ENCODE data around the gene C4B. TPM values are rescaled to one million over a fixed set of nuclear protein-coding genes. Genes with fewer than 3 reads are reported as not detected.
"Not testable (repeated sequence)": the region's sequence is repeated elsewhere in the genome, so short reads cannot be mapped to it uniquely, and the experiment has no call there.

C4B gene
- polyA plus RNA-seq, 4 donors: 9.6 to 87.6 (median 26.6) TPM

- H3K4me1 ChIP-seq (ENCODE audit: control insufficient read depth in 3 of 3, insufficient read depth in 2 of 3, low read depth in 1 of 3, low read length in 2 of 3); H3K27ac ChIP-seq (ENCODE audit: low read depth in 1 of 3, low read length in 2 of 3); H3K36me3 ChIP-seq (ENCODE audit: control insufficient read depth in 3 of 3, insufficient read depth in 2 of 3, low read depth in 1 of 3, low read length in 3 of 3); H3K4me3 ChIP-seq (ENCODE audit: low read depth in 1 of 3, low read length in 3 of 3); FAIRE-seq; H3K27me3 ChIP-seq (ENCODE audit: control insufficient read depth in 3 of 3, insufficient read depth in 3 of 3, low read length in 3 of 3); H3K9me3 ChIP-seq (ENCODE audit: control insufficient read depth in 2 of 2, insufficient read depth in 1 of 2, low read depth in 1 of 2, low read length in 1 of 2); DNase-seq: not testable (repeated sequence)
- WGBS, 3 donors: no CpG with 5 or more reads among the region's 15 CpGs
Observed at GRCh38 chr6:32002546-32003268, 11.9 kb upstream of the C4B start.

DNA sequence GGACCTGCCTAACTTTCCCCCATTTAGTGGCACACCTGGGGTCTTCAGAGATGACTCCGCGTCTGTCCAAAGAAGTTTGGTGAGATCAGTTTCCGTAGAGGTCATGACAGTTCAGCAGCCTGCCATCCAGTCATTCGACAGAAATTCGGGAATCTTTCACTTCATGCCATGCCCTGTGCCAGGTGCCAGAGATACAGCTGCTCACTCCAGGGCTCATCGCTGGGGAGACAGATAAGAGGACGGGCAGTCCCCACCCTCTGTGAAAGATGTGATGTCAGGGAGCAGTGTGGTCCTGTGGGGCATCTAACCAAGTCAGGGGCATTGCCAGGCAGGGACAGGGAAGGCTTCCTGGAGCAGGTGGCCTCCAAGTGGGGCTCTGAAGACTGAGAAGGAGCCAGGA, 11.3 kb upstream of the C4B start:
- not testable (repeated sequence) for H3K4me3 ChIP-seq (ENCODE audit: low read depth in 1 of 3, low read length in 3 of 3)
- WGBS, 3 donors: no CpG with 5 or more reads among the region's 7 CpGs

GRCh38 chr6:32004393-32004792, 10.2 kb upstream of the C4B start:
- H3K27ac ChIP-seq (ENCODE audit: low read depth in 1 of 3, low read length in 2 of 3); H3K27me3 ChIP-seq (ENCODE audit: control insufficient read depth in 3 of 3, insufficient read depth in 3 of 3, low read length in 3 of 3); H3K9me3 ChIP-seq (ENCODE audit: control insufficient read depth in 2 of 2, insufficient read depth in 1 of 2, low read depth in 1 of 2, low read length in 1 of 2); H3K4me1 ChIP-seq (ENCODE audit: control insufficient read depth in 3 of 3, insufficient read depth in 2 of 3, low read depth in 1 of 3, low read length in 2 of 3); DNase-seq; FAIRE-seq; H3K36me3 ChIP-seq (ENCODE audit: control insufficient read depth in 3 of 3, insufficient read depth in 2 of 3, low read depth in 1 of 3, low read length in 3 of 3); H3K4me3 ChIP-seq (ENCODE audit: low read depth in 1 of 3, low read length in 3 of 3): not testable (repeated sequence)
- 85 to 86% (median 85%) methylated on average over 3 to 4 of the region's 4 CpGs for WGBS, 3 donors

More for the DNA sequence above, 11.3 kb upstream of the C4B start:
- H3K27ac ChIP-seq (ENCODE audit: low read depth in 1 of 3, low read length in 2 of 3); DNase-seq; H3K9me3 ChIP-seq (ENCODE audit: control insufficient read depth in 2 of 2, insufficient read depth in 1 of 2, low read depth in 1 of 2, low read length in 1 of 2); H3K36me3 ChIP-seq (ENCODE audit: control insufficient read depth in 3 of 3, insufficient read depth in 2 of 3, low read depth in 1 of 3, low read length in 3 of 3); FAIRE-seq; H3K27me3 ChIP-seq (ENCODE audit: control insufficient read depth in 3 of 3, insufficient read depth in 3 of 3, low read length in 3 of 3); H3K4me1 ChIP-seq (ENCODE audit: control insufficient read depth in 3 of 3, insufficient read depth in 2 of 3, low read depth in 1 of 3, low read length in 2 of 3): not testable (repeated sequence)

GRCh38 chr6:32004864-32005537, 9.6 kb upstream of the C4B start:
- H3K36me3 ChIP-seq (ENCODE audit: control insufficient read depth in 3 of 3, insufficient read depth in 2 of 3, low read depth in 1 of 3, low read length in 3 of 3); H3K4me3 ChIP-seq (ENCODE audit: low read depth in 1 of 3, low read length in 3 of 3); H3K27ac ChIP-seq (ENCODE audit: low read depth in 1 of 3, low read length in 2 of 3); DNase-seq; H3K27me3 ChIP-seq (ENCODE audit: control insufficient read depth in 3 of 3, insufficient read depth in 3 of 3, low read length in 3 of 3); H3K4me1 ChIP-seq (ENCODE audit: control insufficient read depth in 3 of 3, insufficient read depth in 2 of 3, low read depth in 1 of 3, low read length in 2 of 3); FAIRE-seq; H3K9me3 ChIP-seq (ENCODE audit: control insufficient read depth in 2 of 2, insufficient read depth in 1 of 2, low read depth in 1 of 2, low read length in 1 of 2): not testable (repeated sequence)
- 57 to 72% (median 68%) methylated on average over 8 to 9 of the region's 13 CpGs for WGBS, 3 donors

DNA sequence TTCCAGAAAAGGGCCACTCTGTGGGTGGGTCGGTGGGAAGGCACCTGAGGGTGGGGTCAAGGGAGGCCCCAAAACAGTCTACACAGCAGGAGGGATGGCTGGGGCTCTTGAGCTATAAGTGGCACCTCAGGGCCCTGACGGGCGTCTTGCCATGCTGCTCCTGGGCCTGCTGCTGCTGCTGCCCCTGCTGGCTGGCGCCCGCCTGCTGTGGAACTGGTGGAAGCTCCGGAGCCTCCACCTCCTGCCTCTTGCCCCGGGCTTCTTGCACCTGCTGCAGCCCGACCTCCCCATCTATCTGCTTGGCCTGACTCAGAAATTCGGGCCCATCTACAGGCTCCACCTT, 9.1 kb upstream of the C4B start:
- DNase-seq; H3K36me3 ChIP-seq (ENCODE audit: control insufficient read depth in 3 of 3, insufficient read depth in 2 of 3, low read depth in 1 of 3, low read length in 3 of 3); H3K4me1 ChIP-seq (ENCODE audit: control insufficient read depth in 3 of 3, insufficient read depth in 2 of 3, low read depth in 1 of 3, low read length in 2 of 3); H3K27ac ChIP-seq (ENCODE audit: low read depth in 1 of 3, low read length in 2 of 3); H3K9me3 ChIP-seq (ENCODE audit: control insufficient read depth in 2 of 2, insufficient read depth in 1 of 2, low read depth in 1 of 2, low read length in 1 of 2); H3K4me3 ChIP-seq (ENCODE audit: low read depth in 1 of 3, low read length in 3 of 3); FAIRE-seq; H3K27me3 ChIP-seq (ENCODE audit: control insufficient read depth in 3 of 3, insufficient read depth in 3 of 3, low read length in 3 of 3): not testable (repeated sequence)
- 76 to 82% (median 80%) methylated on average over 3 to 9 of the region's 9 CpGs for WGBS, 3 donors

DNA sequence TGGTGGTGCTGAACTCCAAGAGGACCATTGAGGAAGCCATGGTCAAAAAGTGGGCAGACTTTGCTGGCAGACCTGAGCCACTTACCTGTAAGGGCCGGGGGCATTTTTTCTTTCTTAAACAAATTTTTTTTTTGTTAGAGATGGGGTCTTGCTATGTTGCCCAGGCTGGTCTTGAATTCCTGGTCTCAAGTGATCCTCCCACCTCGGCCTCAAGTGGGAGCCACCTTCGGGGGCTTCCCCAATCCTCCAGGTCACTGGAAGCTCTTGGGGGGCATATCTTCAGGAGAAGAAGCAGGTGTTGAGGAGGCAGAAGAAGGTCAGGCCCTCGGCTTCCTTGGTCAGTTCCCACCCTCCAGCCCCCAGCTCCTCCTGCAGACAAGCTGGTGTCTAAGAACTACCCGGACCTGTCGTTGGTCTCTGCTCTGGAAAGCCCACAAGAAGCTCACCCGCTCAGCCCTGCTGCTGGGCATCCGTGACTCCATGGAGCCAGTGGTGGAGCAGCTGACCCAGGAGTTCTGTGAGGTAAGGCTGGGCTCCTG, 8.5 kb upstream of the C4B start:
- not testable (repeated sequence) for FAIRE-seq; H3K9me3 ChIP-seq (ENCODE audit: control insufficient read depth in 2 of 2, insufficient read depth in 1 of 2, low read depth in 1 of 2, low read length in 1 of 2); H3K36me3 ChIP-seq (ENCODE audit: control insufficient read depth in 3 of 3, insufficient read depth in 2 of 3, low read depth in 1 of 3, low read length in 3 of 3); H3K4me1 ChIP-seq (ENCODE audit: control insufficient read depth in 3 of 3, insufficient read depth in 2 of 3, low read depth in 1 of 3, low read length in 2 of 3); H3K4me3 ChIP-seq (ENCODE audit: low read depth in 1 of 3, low read length in 3 of 3); H3K27ac ChIP-seq (ENCODE audit: low read depth in 1 of 3, low read length in 2 of 3); DNase-seq; H3K27me3 ChIP-seq (ENCODE audit: control insufficient read depth in 3 of 3, insufficient read depth in 3 of 3, low read length in 3 of 3)
- WGBS, 3 donors: 63 to 72% (median 72%) methylated on average over 6 to 8 of the region's 8 CpGs

DNA sequence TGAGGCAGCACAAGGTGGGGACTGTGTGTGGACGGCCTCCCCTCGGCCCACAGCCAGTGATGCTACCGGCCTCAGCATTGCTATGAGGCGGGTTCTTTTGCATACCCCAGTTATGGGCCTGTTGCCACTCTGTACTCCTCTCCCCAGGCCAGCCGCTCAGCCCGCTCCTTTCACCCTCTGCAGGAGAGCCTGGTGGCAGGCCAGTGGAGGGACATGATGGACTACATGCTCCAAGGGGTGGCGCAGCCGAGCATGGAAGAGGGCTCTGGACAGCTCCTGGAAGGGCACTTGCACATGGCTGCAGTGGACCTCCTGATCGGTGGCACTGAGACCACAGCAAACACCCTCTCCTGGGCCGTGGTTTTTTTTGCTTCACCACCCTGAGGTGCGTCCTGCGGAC, 7.5 kb upstream of the C4B start:
- DNase-seq; H3K9me3 ChIP-seq (ENCODE audit: control insufficient read depth in 2 of 2, insufficient read depth in 1 of 2, low read depth in 1 of 2, low read length in 1 of 2); H3K4me3 ChIP-seq (ENCODE audit: low read depth in 1 of 3, low read length in 3 of 3); H3K4me1 ChIP-seq (ENCODE audit: control insufficient read depth in 3 of 3, insufficient read depth in 2 of 3, low read depth in 1 of 3, low read length in 2 of 3); H3K27me3 ChIP-seq (ENCODE audit: control insufficient read depth in 3 of 3, insufficient read depth in 3 of 3, low read length in 3 of 3); H3K27ac ChIP-seq (ENCODE audit: low read depth in 1 of 3, low read length in 2 of 3); H3K36me3 ChIP-seq (ENCODE audit: control insufficient read depth in 3 of 3, insufficient read depth in 2 of 3, low read depth in 1 of 3, low read length in 3 of 3); FAIRE-seq: not testable (repeated sequence)
- WGBS, 3 donors: 75 to 83% (median 81%) methylated on average over 3 to 12 of the region's 12 CpGs

GRCh38 chr6:32008037-32008436, 6.6 kb upstream of the C4B start:
- DNase-seq; H3K27me3 ChIP-seq (ENCODE audit: control insufficient read depth in 3 of 3, insufficient read depth in 3 of 3, low read length in 3 of 3); H3K36me3 ChIP-seq (ENCODE audit: control insufficient read depth in 3 of 3, insufficient read depth in 2 of 3, low read depth in 1 of 3, low read length in 3 of 3); H3K27ac ChIP-seq (ENCODE audit: low read depth in 1 of 3, low read length in 2 of 3); H3K9me3 ChIP-seq (ENCODE audit: control insufficient read depth in 2 of 2, insufficient read depth in 1 of 2, low read depth in 1 of 2, low read length in 1 of 2); FAIRE-seq; H3K4me3 ChIP-seq (ENCODE audit: low read depth in 1 of 3, low read length in 3 of 3); H3K4me1 ChIP-seq (ENCODE audit: control insufficient read depth in 3 of 3, insufficient read depth in 2 of 3, low read depth in 1 of 3, low read length in 2 of 3): not testable (repeated sequence)
- no CpG with 5 or more reads among the region's 24 CpGs for WGBS, 3 donors

Measured in small intestine (tissue), 7 donors.